ENCODE results near the gene RCAN2.

The RCAN2 gene

GRCh38 chr6:46284475-46284874 is 206.8 kb downstream of the RCAN2 start:
- Histone ChIP-seq H4K5ac (ENCODE audit: low read length) (no peak overlapping the region), H3K56ac (ENCODE audit: low read length) (no peak overlapping the region), H3K4me2 (ENCODE audit: low read length) (no peak overlapping the region), H3K79me2 (ENCODE audit: control insufficient read depth, insufficient read depth, low read length) (no peaks in the 10 kb centered on the region), H3K4ac (ENCODE audit: low read depth, low read length) (no peak overlapping the region), H3K18ac (ENCODE audit: low read length) (no peak overlapping the region), H3K36me3 (ENCODE audit: control insufficient read depth, insufficient read depth, low read length) (no peaks in the 10 kb centered on the region), H2BK5ac (ENCODE audit: low read length) (no peak overlapping the region), H3K27ac (ENCODE audit: low read depth, low read length) (no peak overlapping the region), H2BK15ac (replicated peaks; ENCODE audit: low read depth) (no peak overlapping the region), H3K9ac (ENCODE audit: low read length) (no peak overlapping the region), H3K4me3 (ENCODE audit: low read length) (no peak overlapping the region), H3K79me1 (ENCODE audit: low read length) (no peaks in the 10 kb centered on the region), H2BK120ac (ENCODE audit: low read depth, low read length) (no peak overlapping the region), H3K27me3 (ENCODE audit: insufficient read depth, low read length, poor library complexity) (no peaks in the 10 kb centered on the region), H3K4me1 (ENCODE audit: control insufficient read depth, low read depth, low read length) (no peaks in the 10 kb centered on the region), H3K23ac (ENCODE audit: low read length) (no peak overlapping the region), H4K8ac (ENCODE audit: low read depth, low read length) (no peak overlapping the region), H2AK5ac (ENCODE audit: low read length) (no peak overlapping the region)
- WGBS (ENCODE audit: extremely low coverage, insufficient coverage, low lambda C conversion rate): no CpG with 5 or more reads among the region's 2 CpGs
- no peak for DNase-seq

- Histone ChIP-seq H3K9ac (ENCODE audit: low read length) (no peak overlapping the region), H3K36me3 (ENCODE audit: control insufficient read depth, insufficient read depth, low read length) (no peaks in the 10 kb centered on the region), H2BK15ac (replicated peaks; ENCODE audit: low read depth) (no peak overlapping the region), H3K18ac (ENCODE audit: low read length) (no peak overlapping the region), H3K27me3 (ENCODE audit: insufficient read depth, low read length, poor library complexity) (no peaks in the 10 kb centered on the region), H3K4me1 (ENCODE audit: control insufficient read depth, low read depth, low read length) (no peaks in the 10 kb centered on the region), H3K4ac (ENCODE audit: low read depth, low read length) (no peak overlapping the region), H4K5ac (ENCODE audit: low read length) (no peak overlapping the region), H3K27ac (ENCODE audit: low read depth, low read length) (no peak overlapping the region), H2BK5ac (ENCODE audit: low read length) (no peak overlapping the region), H3K4me2 (ENCODE audit: low read length) (no peak overlapping the region), H3K4me3 (ENCODE audit: low read length) (no peak overlapping the region), H4K8ac (ENCODE audit: low read depth, low read length) (no peak overlapping the region), H3K23ac (ENCODE audit: low read length) (no peak overlapping the region), H3K79me2 (ENCODE audit: control insufficient read depth, insufficient read depth, low read length) (no peaks in the 10 kb centered on the region), H2AK5ac (ENCODE audit: low read length) (no peak overlapping the region), H3K79me1 (ENCODE audit: low read length) (no peaks in the 10 kb centered on the region), H3K56ac (ENCODE audit: low read length) (no peak overlapping the region), H2BK120ac (ENCODE audit: low read depth, low read length) (no peak overlapping the region)
- no CpG with 5 or more reads among the region's 2 CpGs for WGBS (ENCODE audit: extremely low coverage, insufficient coverage, low lambda C conversion rate)
- DNase-seq: no peak
These were observed 210.1 kb downstream of the RCAN2 start for GRCh38 chr6:46281110-46281509.

GRCh38 chr6:46279874-46280273 is 211.4 kb downstream of the RCAN2 start:
- no peak overlapping the region for H3K9ac ChIP-seq (ENCODE audit: low read length)
- no peak overlapping the region for H3K4ac ChIP-seq (ENCODE audit: low read depth, low read length)
- no peak for DNase-seq
- no peak overlapping the region for H2AK5ac ChIP-seq (ENCODE audit: low read length)
- H2BK120ac ChIP-seq (ENCODE audit: low read depth, low read length): no peak overlapping the region
- no peak overlapping the region for H3K56ac ChIP-seq (ENCODE audit: low read length)
- no peak overlapping the region for H3K4me2 ChIP-seq (ENCODE audit: low read length)
- H4K8ac ChIP-seq (ENCODE audit: low read depth, low read length): no peak overlapping the region
- no peaks in the 10 kb centered on the region for H3K79me1 ChIP-seq (ENCODE audit: low read length)
- H2BK5ac ChIP-seq (ENCODE audit: low read length): no peak overlapping the region
- H3K18ac ChIP-seq (ENCODE audit: low read length): no peak overlapping the region
- no peak overlapping the region for H3K27ac ChIP-seq (ENCODE audit: low read depth, low read length)
- H3K4me1 ChIP-seq (ENCODE audit: control insufficient read depth, low read depth, low read length): no peaks in the 10 kb centered on the region
- no peaks in the 10 kb centered on the region for H3K79me2 ChIP-seq (ENCODE audit: control insufficient read depth, insufficient read depth, low read length)
- no peak overlapping the region for H3K23ac ChIP-seq (ENCODE audit: low read length)
- no peak overlapping the region for H2BK15ac ChIP-seq (replicated peaks; ENCODE audit: low read depth)
- H3K27me3 ChIP-seq (ENCODE audit: insufficient read depth, low read length, poor library complexity): no peaks in the 10 kb centered on the region
- H4K5ac ChIP-seq (ENCODE audit: low read length): no peak overlapping the region
- no peaks in the 10 kb centered on the region for H3K36me3 ChIP-seq (ENCODE audit: control insufficient read depth, insufficient read depth, low read length)
- H3K4me3 ChIP-seq (ENCODE audit: low read length): no peak overlapping the region

- H3K36me3 ChIP-seq (ENCODE audit: control insufficient read depth, insufficient read depth, low read length): no peaks in the 10 kb centered on the region
- no peak overlapping the region for H3K23ac ChIP-seq (ENCODE audit: low read length)
- H3K4me1 ChIP-seq (ENCODE audit: control insufficient read depth, low read depth, low read length): no peaks in the 10 kb centered on the region
- no peak for DNase-seq
- no CpG with 5 or more reads among the region's 2 CpGs for WGBS (ENCODE audit: extremely low coverage, insufficient coverage, low lambda C conversion rate)
- H3K79me2 ChIP-seq (ENCODE audit: control insufficient read depth, insufficient read depth, low read length): no peaks in the 10 kb centered on the region
- no peak overlapping the region for H3K4me3 ChIP-seq (ENCODE audit: low read length)
- H3K4ac ChIP-seq (ENCODE audit: low read depth, low read length): no peak overlapping the region
- H3K27me3 ChIP-seq (ENCODE audit: insufficient read depth, low read length, poor library complexity): no peaks in the 10 kb centered on the region
- no peak overlapping the region for H3K4me2 ChIP-seq (ENCODE audit: low read length)
- no peak overlapping the region for H2BK120ac ChIP-seq (ENCODE audit: low read depth, low read length)
- H3K18ac ChIP-seq (ENCODE audit: low read length): no peak overlapping the region
- H4K5ac ChIP-seq (ENCODE audit: low read length): no peak overlapping the region
- H2AK5ac ChIP-seq (ENCODE audit: low read length): no peak overlapping the region
- no peak overlapping the region for H3K9ac ChIP-seq (ENCODE audit: low read length)
- H2BK5ac ChIP-seq (ENCODE audit: low read length): no peak overlapping the region
- H4K8ac ChIP-seq (ENCODE audit: low read depth, low read length): no peak overlapping the region
- H3K79me1 ChIP-seq (ENCODE audit: low read length): no peaks in the 10 kb centered on the region
- H2BK15ac ChIP-seq (replicated peaks; ENCODE audit: low read depth): no peak overlapping the region
- no peak overlapping the region for H3K56ac ChIP-seq (ENCODE audit: low read length)
- no peak overlapping the region for H3K27ac ChIP-seq (ENCODE audit: low read depth, low read length)
These were observed 214.6 kb downstream of the RCAN2 start for GRCh38 chr6:46276576-46277142.

- H3K4me2 ChIP-seq (ENCODE audit: low read length): no peak overlapping the region
- no peak for DNase-seq
- H3K27ac ChIP-seq (ENCODE audit: low read depth, low read length): no peak overlapping the region
These were observed 216.7 kb downstream of the RCAN2 start for GRCh38 chr6:46274502-46274901.

GRCh38 chr6:46273911-46274310 is 217.3 kb downstream of the RCAN2 start:
- Histone ChIP-seq H3K4me2 (ENCODE audit: low read length) (no peak overlapping the region), H3K4me3 (ENCODE audit: low read length) (no peak overlapping the region), H3K79me2 (ENCODE audit: control insufficient read depth, insufficient read depth, low read length) (no peaks in the 10 kb centered on the region), H4K8ac (ENCODE audit: low read depth, low read length) (no peak overlapping the region), H3K9ac (ENCODE audit: low read length) (no peak overlapping the region), H3K18ac (ENCODE audit: low read length) (no peak overlapping the region), H3K56ac (ENCODE audit: low read length) (no peak overlapping the region), H2BK5ac (ENCODE audit: low read length) (no peak overlapping the region), H3K27ac (ENCODE audit: low read depth, low read length) (no peak overlapping the region), H3K79me1 (ENCODE audit: low read length) (no peaks in the 10 kb centered on the region), H3K27me3 (ENCODE audit: insufficient read depth, low read length, poor library complexity) (no peaks in the 10 kb centered on the region), H3K36me3 (ENCODE audit: control insufficient read depth, insufficient read depth, low read length) (no peaks in the 10 kb centered on the region), H4K5ac (ENCODE audit: low read length) (no peak overlapping the region), H2AK5ac (ENCODE audit: low read length) (no peak overlapping the region), H3K23ac (ENCODE audit: low read length) (no peak overlapping the region), H2BK120ac (ENCODE audit: low read depth, low read length) (no peak overlapping the region), H2BK15ac (replicated peaks; ENCODE audit: low read depth) (no peak overlapping the region), H3K4me1 (ENCODE audit: control insufficient read depth, low read depth, low read length) (no peaks in the 10 kb centered on the region), H3K4ac (ENCODE audit: low read depth, low read length) (no peak overlapping the region)
- no peak for DNase-seq
- WGBS (ENCODE audit: extremely low coverage, insufficient coverage, low lambda C conversion rate): no CpG with 5 or more reads among the region's 2 CpGs

More at GRCh38 chr6:46274502-46274901, 216.7 kb downstream of the RCAN2 start:
- Histone ChIP-seq H3K18ac (ENCODE audit: low read length) (no peak overlapping the region), H2BK5ac (ENCODE audit: low read length) (no peak overlapping the region), H4K5ac (ENCODE audit: low read length) (no peak overlapping the region), H3K56ac (ENCODE audit: low read length) (no peak overlapping the region), H3K36me3 (ENCODE audit: control insufficient read depth, insufficient read depth, low read length) (no peaks in the 10 kb centered on the region), H3K4me1 (ENCODE audit: control insufficient read depth, low read depth, low read length) (no peaks in the 10 kb centered on the region), H3K79me2 (ENCODE audit: control insufficient read depth, insufficient read depth, low read length) (no peaks in the 10 kb centered on the region), H3K4ac (ENCODE audit: low read depth, low read length) (no peak overlapping the region), H2BK120ac (ENCODE audit: low read depth, low read length) (no peak overlapping the region), H3K79me1 (ENCODE audit: low read length) (no peaks in the 10 kb centered on the region), H3K27me3 (ENCODE audit: insufficient read depth, low read length, poor library complexity) (no peaks in the 10 kb centered on the region), H4K8ac (ENCODE audit: low read depth, low read length) (no peak overlapping the region), H3K9ac (ENCODE audit: low read length) (no peak overlapping the region), H3K23ac (ENCODE audit: low read length) (no peak overlapping the region), H2BK15ac (replicated peaks; ENCODE audit: low read depth) (no peak overlapping the region), H2AK5ac (ENCODE audit: low read length) (no peak overlapping the region), H3K4me3 (ENCODE audit: low read length) (no peak overlapping the region)
- WGBS (ENCODE audit: extremely low coverage, insufficient coverage, low lambda C conversion rate): no CpG with 5 or more reads among the region's 2 CpGs

Data from mesendoderm (in vitro differentiated cells).